GM19438 (cell line): ENCODE measurements around the gene ADGRF3.
A peak's percentile ranks its signal among the peaks of the same experiment; 100 is the strongest.
"Not testable (repeated sequence)": the region's sequence is repeated elsewhere in the genome, so short reads cannot be mapped to it uniquely, and the experiment has no call there.

Experiments used
- ATAC-seq: cut with Tn5 transposase; IDR thresholded peaks from one replicate; pipeline ENCODE4 v1.9.1; 2021; ENCODE audit warnings: low read depth; ENCODE audit not compliant: unreplicated experiment

The ADGRF3 gene, protein sequence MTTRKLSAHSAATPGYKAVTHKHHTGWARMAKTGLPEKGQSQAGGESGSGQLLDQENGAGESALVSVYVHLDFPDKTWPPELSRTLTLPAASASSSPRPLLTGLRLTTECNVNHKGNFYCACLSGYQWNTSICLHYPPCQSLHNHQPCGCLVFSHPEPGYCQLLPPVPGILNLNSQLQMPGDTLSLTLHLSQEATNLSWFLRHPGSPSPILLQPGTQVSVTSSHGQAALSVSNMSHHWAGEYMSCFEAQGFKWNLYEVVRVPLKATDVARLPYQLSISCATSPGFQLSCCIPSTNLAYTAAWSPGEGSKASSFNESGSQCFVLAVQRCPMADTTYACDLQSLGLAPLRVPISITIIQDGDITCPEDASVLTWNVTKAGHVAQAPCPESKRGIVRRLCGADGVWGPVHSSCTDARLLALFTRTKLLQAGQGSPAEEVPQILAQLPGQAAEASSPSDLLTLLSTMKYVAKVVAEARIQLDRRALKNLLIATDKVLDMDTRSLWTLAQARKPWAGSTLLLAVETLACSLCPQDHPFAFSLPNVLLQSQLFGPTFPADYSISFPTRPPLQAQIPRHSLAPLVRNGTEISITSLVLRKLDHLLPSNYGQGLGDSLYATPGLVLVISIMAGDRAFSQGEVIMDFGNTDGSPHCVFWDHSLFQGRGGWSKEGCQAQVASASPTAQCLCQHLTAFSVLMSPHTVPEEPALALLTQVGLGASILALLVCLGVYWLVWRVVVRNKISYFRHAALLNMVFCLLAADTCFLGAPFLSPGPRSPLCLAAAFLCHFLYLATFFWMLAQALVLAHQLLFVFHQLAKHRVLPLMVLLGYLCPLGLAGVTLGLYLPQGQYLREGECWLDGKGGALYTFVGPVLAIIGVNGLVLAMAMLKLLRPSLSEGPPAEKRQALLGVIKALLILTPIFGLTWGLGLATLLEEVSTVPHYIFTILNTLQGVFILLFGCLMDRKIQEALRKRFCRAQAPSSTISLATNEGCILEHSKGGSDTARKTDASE

GRCh38 chr2:26346454-26347053 is at the start of gene ADGRF3:
Gene ADGRF3, minus strand, starts transcription at chr2:26346789. Its CDS starts 555 bp downstream, at chr2:26346234.
- ATAC-seq = peak; percentile 27

DNA sequence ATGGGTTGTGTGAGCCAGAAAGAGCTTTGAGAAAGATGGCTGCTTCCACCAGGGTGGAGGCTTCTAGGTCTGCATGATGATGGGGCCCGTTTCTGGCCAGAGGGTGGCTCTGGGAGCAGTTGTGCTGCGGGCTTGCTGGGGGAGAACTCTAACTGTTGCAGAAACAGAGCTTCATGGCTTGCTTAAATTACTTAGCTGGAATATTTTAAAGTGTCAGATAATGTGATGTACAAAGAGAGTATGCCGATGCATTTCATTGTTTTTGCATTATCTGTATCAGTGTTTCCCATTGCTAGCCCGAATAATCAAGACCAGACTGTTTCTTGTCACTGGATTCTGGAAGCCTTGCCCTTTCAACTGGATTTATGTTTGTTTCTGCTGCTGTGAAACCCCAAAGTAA is 48.8 kb upstream of the ADGRF3 start:
- ATAC-seq = no peak

DNA sequence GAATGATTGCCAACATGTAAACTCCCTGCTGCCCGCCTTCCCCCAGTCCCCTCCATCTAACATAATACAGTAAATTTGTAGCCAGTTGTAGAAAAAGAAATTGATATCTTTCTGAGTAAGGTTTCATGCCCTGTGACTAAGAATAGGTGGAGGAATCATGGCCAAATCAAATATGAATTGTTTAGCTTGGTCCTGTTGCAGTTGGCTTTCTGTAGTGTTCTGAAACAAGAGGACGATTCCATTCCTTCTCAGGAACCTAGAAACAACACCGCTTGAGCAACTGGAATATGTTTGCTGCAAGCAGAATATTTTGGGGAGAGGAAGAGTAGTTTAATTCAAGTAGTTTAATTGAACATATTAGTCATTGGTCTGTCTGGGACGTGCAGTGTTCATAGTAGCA is 48.1 kb upstream of the ADGRF3 start:
- no peak for ATAC-seq

DNA sequence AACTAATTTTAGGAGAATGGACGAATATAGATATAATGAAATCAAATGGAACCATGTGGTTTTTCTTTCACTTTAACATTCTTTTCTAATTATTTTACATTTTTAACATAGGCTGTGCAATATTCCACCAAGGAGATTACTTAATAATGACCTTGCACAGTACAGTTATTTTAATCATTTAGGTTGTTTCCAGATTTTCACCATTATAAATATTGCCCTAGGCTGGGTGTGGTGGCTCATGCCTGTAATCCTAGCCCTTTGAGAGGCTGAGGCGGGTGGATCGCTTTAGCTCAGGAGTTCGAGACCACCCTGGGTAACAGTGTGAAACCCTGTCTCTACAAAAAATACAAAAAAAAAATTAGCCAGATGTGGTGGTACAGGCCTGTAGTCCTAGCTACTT is 40.6 kb upstream of the ADGRF3 start:
- ATAC-seq = no peak

DNA sequence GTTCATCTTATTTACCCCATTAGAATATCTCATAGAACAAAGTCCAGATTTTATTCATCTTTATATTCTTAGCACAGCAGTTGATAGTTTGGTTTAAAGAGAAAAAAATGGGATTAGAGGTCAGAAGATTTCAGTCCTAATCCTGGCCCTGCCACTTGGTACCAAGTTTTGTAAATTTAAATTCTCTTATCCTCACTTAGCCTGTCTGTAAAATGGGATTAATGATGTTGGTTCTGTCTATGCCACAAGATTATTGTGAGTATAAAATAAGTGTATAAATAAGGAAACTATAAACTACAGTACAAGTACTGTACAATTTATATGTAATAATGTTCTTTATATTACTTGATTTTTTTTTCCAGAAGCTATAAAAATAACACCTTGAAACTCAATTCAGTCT is 38.0 kb upstream of the ADGRF3 start:
- no peak for ATAC-seq

DNA sequence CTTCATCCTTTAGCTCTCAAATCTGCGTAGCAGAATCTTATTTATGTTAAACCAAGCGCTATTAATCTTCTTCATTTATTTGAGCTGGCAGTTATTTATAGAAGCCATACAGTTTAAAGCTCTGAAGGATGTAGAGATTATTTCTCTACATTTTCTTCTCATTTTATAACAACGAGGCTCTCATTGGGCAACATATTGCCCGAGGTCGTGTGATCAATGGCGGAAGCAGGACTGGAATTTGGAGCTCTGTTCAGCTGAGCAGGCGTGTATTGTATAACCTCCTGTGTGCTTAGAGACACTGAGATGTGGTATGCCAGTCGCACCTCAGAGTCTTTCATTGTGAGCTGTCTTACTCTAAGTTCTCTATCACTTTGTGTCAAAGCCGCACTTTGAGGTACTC is 37.6 kb upstream of the ADGRF3 start:
- ATAC-seq = no peak

DNA sequence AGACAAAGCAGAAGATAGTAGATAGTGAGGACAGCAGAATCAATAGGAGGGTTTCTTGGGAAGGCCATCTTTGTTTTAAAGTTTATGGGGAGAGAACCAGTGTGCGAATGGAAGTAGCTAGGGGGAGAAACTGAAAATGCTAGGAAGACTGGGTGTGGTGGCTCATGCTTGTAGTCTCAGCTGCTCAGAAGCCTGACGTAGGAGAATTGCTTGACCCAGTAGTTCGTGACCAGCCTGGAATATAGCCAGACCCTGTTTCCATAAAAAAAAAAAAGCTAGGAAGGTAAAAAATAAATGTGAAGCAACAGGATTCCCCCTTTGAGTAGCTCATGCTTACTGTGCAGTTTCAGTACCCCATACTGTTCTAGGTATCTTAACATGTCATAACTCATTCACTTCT is 36.0 kb upstream of the ADGRF3 start:
- ATAC-seq = no peak

- no peak for ATAC-seq
These were observed 33.7 kb upstream of the ADGRF3 start for GRCh38 chr2:26380281-26380680.

DNA sequence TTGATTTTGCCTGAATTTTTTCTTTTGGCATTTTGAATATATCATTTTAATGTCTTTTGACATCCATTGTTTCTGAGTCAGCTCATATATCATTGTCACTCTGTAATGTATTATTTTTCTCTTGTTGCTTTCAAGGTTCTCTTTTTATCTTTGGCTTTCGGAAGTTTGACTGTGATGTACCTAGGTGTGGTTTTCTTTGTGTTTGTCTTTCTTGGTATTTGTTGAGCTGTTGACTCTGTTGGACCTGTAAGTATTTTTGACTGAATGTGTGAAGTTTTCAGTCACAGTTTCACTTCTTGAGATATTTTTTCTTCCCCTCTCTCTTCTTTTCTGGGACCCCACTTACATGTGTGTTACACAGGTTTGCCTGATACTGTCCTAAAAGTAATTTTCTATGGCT is 30.2 kb upstream of the ADGRF3 start:
- ATAC-seq = no peak

- ATAC-seq = not testable (repeated sequence)
These were observed 24.3 kb upstream of the ADGRF3 start for GRCh38 chr2:26370909-26371308.

GRCh38 chr2:26369664-26370063 is 23.1 kb upstream of the ADGRF3 start:
- not testable (repeated sequence) for ATAC-seq

- no peak for ATAC-seq
These were observed 20.4 kb upstream of the ADGRF3 start for GRCh38 chr2:26366957-26367356.

GRCh38 chr2:26364669-26365068 is 18.1 kb upstream of the ADGRF3 start:
- no peak for ATAC-seq

- no peak for ATAC-seq
These were observed 17.4 kb upstream of the ADGRF3 start for GRCh38 chr2:26363958-26364357.

DNA sequence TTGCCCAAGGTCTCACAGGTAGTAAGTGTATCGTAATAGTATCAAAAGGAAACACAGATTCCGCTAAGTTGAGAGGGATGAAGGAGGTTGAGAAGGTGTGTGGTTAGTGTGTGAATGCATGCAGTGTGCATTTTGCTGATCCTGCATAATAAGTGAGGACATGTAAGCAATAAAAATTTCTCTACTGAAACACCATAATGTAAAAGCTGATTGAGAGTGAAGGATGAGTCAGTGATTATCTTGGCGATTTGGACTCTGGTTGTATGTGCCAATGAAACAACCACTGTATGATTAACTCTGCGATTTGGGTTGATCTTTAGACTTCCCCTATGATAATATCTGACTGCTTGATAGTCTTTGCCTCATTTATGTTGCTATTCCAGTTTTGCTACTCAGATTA is 16.7 kb upstream of the ADGRF3 start:
- ATAC-seq = no peak

DNA sequence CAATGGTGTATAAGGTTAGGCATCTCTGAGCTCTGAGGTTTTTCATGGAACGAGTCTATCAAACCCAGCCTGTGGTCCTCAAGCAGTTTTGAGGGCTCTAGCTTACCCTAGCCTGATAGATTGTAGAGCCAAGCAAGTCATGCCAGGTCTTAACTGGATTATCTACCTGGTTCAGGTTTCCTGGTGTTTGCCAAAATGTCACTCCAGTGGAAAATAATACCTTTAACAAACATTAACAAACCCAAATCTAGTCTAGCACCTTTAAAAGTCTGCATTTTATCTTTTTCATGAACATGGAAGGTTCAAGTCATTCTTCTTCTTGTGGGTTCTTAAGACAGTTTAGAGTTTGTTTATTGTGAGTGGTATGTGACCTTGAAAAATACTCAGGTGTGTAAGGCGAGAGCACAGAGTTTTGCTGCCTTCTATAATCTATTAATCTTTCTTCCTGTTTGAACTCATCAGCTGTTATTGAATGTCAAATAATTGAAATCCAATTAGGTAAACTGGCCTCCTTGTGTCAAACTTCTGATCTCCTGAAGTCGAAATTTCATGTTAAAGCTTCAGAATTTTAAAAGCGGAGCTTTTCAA is 13.4 kb upstream of the ADGRF3 start:
- no peak for ATAC-seq

DNA sequence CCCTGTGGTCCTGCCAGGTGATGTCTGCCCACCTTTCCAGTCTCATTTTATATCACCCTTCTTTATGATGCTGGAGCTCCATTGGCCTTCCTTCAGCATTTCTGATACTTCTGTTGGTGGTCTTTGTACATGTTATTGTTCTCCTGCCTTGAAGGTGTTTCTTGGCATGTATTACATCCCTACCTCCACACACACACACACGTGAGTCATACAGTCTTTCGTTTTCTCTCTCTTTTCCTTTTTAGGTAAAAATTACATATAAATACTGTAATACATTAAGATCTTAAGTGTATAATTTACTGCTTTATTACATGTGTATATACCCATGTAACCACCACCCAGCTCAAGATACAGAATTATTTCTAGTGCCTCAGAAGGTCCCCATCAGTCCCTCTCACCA is 10.2 kb upstream of the ADGRF3 start:
- ATAC-seq = no peak

DNA sequence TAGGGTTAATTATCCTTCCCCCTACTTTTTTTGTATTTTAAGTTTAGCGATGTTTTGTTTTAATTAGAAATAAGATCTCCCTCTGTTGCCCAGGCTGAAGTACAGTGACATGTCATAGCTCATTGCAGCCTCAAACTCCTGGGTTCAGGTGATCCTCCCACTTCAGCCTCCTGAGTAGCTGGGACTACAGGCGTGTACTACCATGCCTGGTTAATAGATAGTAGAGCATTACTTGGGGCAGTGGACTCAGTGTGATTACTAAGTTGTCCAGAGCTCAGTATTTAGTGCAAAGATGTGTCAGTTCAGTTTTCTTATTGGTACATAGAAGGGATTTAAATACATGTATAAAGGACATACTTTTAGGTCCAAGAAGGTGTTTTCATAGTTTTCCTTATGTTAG is 9.5 kb upstream of the ADGRF3 start:
- no peak for ATAC-seq

DNA sequence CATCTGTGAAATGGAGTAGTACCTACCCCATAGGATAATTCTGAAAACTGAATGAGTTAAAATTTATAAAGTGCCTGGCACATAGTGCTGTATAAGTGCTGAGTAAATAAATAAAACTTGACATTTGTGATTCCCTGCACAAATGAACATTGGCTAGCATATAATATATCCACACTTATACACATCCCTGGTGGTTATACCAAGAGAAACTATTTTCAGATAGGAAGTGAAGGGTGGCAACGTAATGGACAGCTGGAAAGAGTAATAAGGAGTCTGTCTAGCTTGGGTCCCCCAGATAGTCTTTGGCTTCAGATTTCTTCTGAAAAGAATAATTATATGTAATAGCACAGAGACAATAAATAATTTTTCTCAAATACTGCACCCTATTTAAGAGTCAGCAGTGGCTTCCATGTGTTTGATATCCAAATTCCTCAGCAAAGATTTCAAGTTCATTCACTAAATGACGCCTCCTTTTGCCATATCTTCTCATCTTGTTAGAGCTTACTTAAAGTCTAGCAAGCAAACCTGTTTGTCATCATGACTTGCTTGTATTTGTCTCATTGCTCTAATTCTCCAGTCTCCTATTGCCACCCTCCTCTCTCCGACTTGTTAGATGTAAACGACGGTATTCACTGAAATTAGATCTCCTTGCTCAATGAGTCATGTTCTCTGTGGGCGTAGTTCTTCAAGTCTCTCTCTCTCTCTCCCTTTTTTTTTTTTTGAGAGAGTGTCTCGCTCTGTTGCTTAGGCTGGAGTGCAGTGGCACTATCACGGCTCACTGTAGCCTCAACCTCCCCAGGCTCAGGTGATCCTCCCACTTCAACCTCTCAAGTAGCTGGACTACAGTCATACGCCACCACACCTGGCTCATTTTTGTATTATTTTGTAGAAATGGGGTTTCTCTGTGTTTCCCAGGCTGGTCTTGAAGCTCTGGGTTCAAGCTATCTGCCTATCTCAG is 8.7 kb upstream of the ADGRF3 start:
- ATAC-seq = no peak

DNA sequence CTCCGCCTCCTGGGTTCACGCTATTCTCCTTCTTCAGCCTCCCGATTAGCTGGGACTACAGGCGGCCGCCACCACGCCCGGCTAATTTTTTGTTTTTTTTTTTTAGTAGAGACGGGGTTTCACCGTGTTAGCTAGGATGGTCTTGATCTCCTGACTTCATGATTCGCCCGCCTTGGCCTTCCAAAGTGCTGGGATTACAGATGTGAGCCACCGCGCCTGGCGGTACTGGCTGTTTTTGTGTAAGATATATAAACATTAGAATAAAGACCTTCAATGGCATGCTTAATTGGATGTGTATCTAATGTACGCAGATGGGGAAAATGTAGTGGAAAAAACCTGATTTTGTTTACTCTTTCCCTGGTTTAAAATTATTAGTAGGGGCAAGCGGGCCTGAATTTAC is 7.9 kb upstream of the ADGRF3 start:
- not testable (repeated sequence) for ATAC-seq
